Measurements from ENCODE around the gene FOXN3. TPM values are rescaled to one million over a fixed set of nuclear protein-coding genes. Genes with fewer than 3 reads are reported as not detected.

The FOXN3 gene
- polyA plus RNA-seq, 1 of the 3 experiments (the other 2 are of a cell fraction), result 9.8 TPM

DNA sequence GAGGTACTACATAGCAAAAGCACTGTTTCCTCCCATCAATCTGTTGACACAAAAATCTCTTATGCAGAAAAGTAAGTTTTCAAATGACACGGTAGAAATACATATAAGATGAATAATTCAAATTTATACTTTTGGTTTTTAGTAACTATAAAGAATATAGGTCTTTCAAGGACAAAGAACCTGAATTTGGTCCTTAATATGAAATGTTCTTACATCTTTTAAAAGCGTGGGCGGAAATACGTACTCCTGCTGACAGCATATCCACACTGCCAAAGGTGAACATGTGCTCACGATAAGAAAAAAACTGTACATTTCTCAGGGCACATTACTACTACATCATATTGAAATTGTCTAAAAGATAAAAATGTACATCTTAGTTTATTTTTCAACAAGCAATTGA lies 127.6 kb downstream of the FOXN3 start:
- no peak overlapping the region for H3K4me3 ChIP-seq (ENCODE audit: low read depth in 2 of 2, low read length in 1 of 2)
- no peak for DNase-seq
- CTCF ChIA-PET, result no interaction called here
- no peaks in the 10 kb centered on the region for H3K9me3 ChIP-seq
- H3K79me2 ChIP-seq (ENCODE audit: insufficient read depth), result no peaks in the 10 kb centered on the region
- POLR2A ChIA-PET, result no interaction called here
- H3K27me3 ChIP-seq (ENCODE audit: insufficient read depth), result no peaks in the 10 kb centered on the region
- H3K9me2 ChIP-seq, result no peaks in the 10 kb centered on the region
- H3K4me2 ChIP-seq, result no peak overlapping the region
- peaks cover 0 to 5% of the 10 kb centered on the region in 2 experiments for H3K36me3 ChIP-seq (replicated peaks in 1 of 2; ENCODE audit: control insufficient read depth in 1 of 2, insufficient read depth in 2 of 2, low read length in 1 of 2)
- no peaks in the 10 kb centered on the region for H4K20me1 ChIP-seq (ENCODE audit: insufficient read depth)
- H3K4me1 ChIP-seq (ENCODE audit: control insufficient read depth in 1 of 2, insufficient read depth in 2 of 2, low read depth in 1 of 2, low read length in 1 of 2), result peaks cover 0 to 15% of the 10 kb centered on the region in 2 experiments; a peak in 1 of 4 replicates
- whole genome bisulfite sequencing (ENCODE audit: low lambda C conversion rate), result 79% methylated on average over 5 of the region's 5 CpGs
- H3K9ac ChIP-seq, result no peak overlapping the region
- TF ChIP-seq TEAD4 (IDR thresholded peaks at IDR 0.05; ENCODE audit: borderline replicate concordance, insufficient read depth) (no peak), YY1 (IDR thresholded peaks at IDR 0.05; ENCODE audit: low read depth) (no peak), REST (IDR thresholded peaks at IDR 0.05; ENCODE audit: low read depth, low read length) (no peak), SIN3A (IDR thresholded peaks at IDR 0.05; ENCODE audit: borderline replicate concordance, low read depth, low read length) (no peak), FOXJ3 (CRISPR knock-in tag; IDR thresholded peaks at IDR 0.05) (no peak), GABPA (IDR thresholded peaks at IDR 0.05; ENCODE audit: low read depth) (no peak), RFX5 (IDR thresholded peaks at IDR 0.05; ENCODE audit: low read length) (no peak), CHD2 (IDR thresholded peaks at IDR 0.05; ENCODE audit: low read length, partially characterized antibody) (no peak), CTCF (IDR thresholded peaks at IDR 0.05) (no peak)
- TF ChIP-seq, protein P1, sequence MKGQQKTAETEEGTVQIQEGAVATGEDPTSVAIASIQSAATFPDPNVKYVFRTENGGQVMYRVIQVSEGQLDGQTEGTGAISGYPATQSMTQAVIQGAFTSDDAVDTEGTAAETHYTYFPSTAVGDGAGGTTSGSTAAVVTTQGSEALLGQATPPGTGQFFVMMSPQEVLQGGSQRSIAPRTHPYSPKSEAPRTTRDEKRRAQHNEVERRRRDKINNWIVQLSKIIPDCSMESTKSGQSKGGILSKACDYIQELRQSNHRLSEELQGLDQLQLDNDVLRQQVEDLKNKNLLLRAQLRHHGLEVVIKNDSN (IDR thresholded peaks at IDR 0.05; ENCODE audit: borderline replicate concordance, low read depth), result no peak
- H2AFZ ChIP-seq (ENCODE audit: low read depth), result no peak overlapping the region
- no peaks in the 10 kb centered on the region for H3F3A ChIP-seq (replicated peaks; ENCODE audit: insufficient read depth)
- H3K27ac ChIP-seq (ENCODE audit: low read depth in 2 of 2, low read length in 1 of 2), result no peak overlapping the region

- DNase-seq, result no peak
- H3K36me3 ChIP-seq (replicated peaks in 1 of 2; ENCODE audit: control insufficient read depth in 1 of 2, insufficient read depth in 2 of 2, low read length in 1 of 2), result peaks cover 0 to 5% of the 10 kb centered on the region in 2 experiments
- H3K27me3 ChIP-seq (ENCODE audit: insufficient read depth), result no peaks in the 10 kb centered on the region
- no peaks in the 10 kb centered on the region for H4K20me1 ChIP-seq (ENCODE audit: insufficient read depth)
- H3K27ac ChIP-seq (ENCODE audit: low read depth in 2 of 2, low read length in 1 of 2), result no peak overlapping the region
- no peak overlapping the region for H3K4me2 ChIP-seq
- H3K4me3 ChIP-seq (ENCODE audit: low read depth in 2 of 2, low read length in 1 of 2), result no peak overlapping the region
- H3K9me2 ChIP-seq, result no peaks in the 10 kb centered on the region
- peaks cover 0 to 3% of the 10 kb centered on the region in 2 experiments; a peak in 1 of 4 replicates for H3K4me1 ChIP-seq (ENCODE audit: control insufficient read depth in 1 of 2, insufficient read depth in 2 of 2, low read depth in 1 of 2, low read length in 1 of 2)
- no peaks in the 10 kb centered on the region for H3K79me2 ChIP-seq (ENCODE audit: insufficient read depth)
- no peaks in the 10 kb centered on the region for H3K9me3 ChIP-seq
- H3K9ac ChIP-seq, result no peak overlapping the region
- ChIA-PET CTCF (no interaction called here), POLR2A (no interaction called here)
- 93% methylated on average over 3 of the region's 3 CpGs for WGBS (ENCODE audit: low lambda C conversion rate)
- H2AFZ ChIP-seq (ENCODE audit: low read depth), result no peak overlapping the region
- H3F3A ChIP-seq (replicated peaks; ENCODE audit: insufficient read depth), result no peaks in the 10 kb centered on the region
- TF ChIP-seq TAF1 (IDR thresholded peaks at IDR 0.05; ENCODE audit: borderline replicate concordance, low read depth, low read length), result no peak
- no peak for TF ChIP-seq RFX5 (IDR thresholded peaks at IDR 0.05; ENCODE audit: low read length)
- no peak for TF ChIP-seq TCF12 (IDR thresholded peaks at IDR 0.05)
- TF ChIP-seq NRF1 (IDR thresholded peaks at IDR 0.05; ENCODE audit: low read depth, low read length), result no peak
- TF ChIP-seq TEAD4 (IDR thresholded peaks at IDR 0.05; ENCODE audit: borderline replicate concordance, insufficient read depth), result no peak
- TF ChIP-seq FOXJ3 (CRISPR knock-in tag; IDR thresholded peaks at IDR 0.05), result no peak
- no peak for TF ChIP-seq FOSL2 (IDR thresholded peaks at IDR 0.05; ENCODE audit: borderline replicate concordance, low read depth)
- TF ChIP-seq RAD21 (IDR thresholded peaks at IDR 0.05; ENCODE audit: low read length), result no peak
- no peak for TF ChIP-seq CTCF (IDR thresholded peaks at IDR 0.05)
- TF ChIP-seq, protein P2, sequence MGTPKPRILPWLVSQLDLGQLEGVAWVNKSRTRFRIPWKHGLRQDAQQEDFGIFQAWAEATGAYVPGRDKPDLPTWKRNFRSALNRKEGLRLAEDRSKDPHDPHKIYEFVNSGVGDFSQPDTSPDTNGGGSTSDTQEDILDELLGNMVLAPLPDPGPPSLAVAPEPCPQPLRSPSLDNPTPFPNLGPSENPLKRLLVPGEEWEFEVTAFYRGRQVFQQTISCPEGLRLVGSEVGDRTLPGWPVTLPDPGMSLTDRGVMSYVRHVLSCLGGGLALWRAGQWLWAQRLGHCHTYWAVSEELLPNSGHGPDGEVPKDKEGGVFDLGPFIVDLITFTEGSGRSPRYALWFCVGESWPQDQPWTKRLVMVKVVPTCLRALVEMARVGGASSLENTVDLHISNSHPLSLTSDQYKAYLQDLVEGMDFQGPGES (IDR thresholded peaks at IDR 0.05; ENCODE audit: low read depth, low read length), result no peak
- no peak for TF ChIP-seq CHD2 (IDR thresholded peaks at IDR 0.05; ENCODE audit: low read length, partially characterized antibody)
- no peak for TF ChIP-seq MEF2A (IDR thresholded peaks at IDR 0.05; ENCODE audit: borderline replicate concordance, low read depth)
Observed at GRCh38 chr14:89288114-89288513, 128.9 kb downstream of the FOXN3 start.

All from SK-N-SH (cell line).